ENCODE data around the gene SIRT1.
A peak's percentile ranks its signal among the peaks of the same experiment; 100 is the strongest.

Gene SIRT1

GRCh38 chr10:67843284-67843683 is 41.2 kb upstream of the SIRT1 start:
- no peak overlapping the region for H2AFZ ChIP-seq (ENCODE audit: low read length)
- H3F3A ChIP-seq (ENCODE audit: insufficient read depth, low read length), result no peaks in the 10 kb centered on the region
- H3K79me2 ChIP-seq (ENCODE audit: low read length), result no peaks in the 10 kb centered on the region
- no peaks in the 10 kb centered on the region for H3K9me3 ChIP-seq (replicated peaks; ENCODE audit: insufficient read depth, low read length)
- no peak overlapping the region for H3K4me2 ChIP-seq (ENCODE audit: low read depth, low read length)
- TF ChIP-seq, protein P1, sequence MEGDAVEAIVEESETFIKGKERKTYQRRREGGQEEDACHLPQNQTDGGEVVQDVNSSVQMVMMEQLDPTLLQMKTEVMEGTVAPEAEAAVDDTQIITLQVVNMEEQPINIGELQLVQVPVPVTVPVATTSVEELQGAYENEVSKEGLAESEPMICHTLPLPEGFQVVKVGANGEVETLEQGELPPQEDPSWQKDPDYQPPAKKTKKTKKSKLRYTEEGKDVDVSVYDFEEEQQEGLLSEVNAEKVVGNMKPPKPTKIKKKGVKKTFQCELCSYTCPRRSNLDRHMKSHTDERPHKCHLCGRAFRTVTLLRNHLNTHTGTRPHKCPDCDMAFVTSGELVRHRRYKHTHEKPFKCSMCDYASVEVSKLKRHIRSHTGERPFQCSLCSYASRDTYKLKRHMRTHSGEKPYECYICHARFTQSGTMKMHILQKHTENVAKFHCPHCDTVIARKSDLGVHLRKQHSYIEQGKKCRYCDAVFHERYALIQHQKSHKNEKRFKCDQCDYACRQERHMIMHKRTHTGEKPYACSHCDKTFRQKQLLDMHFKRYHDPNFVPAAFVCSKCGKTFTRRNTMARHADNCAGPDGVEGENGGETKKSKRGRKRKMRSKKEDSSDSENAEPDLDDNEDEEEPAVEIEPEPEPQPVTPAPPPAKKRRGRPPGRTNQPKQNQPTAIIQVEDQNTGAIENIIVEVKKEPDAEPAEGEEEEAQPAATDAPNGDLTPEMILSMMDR (IDR thresholded peaks at IDR 0.05; ENCODE audit: low read length), result no peak
- no peak for TF ChIP-seq EZH2 (optimal IDR thresholded peaks at IDR 0.05; ENCODE audit: low read depth, low read length)
- DNase-seq, result no peak
- H3K27me3 ChIP-seq (replicated peaks; ENCODE audit: insufficient read depth, low read length), result no peaks in the 10 kb centered on the region
- H3K9ac ChIP-seq (ENCODE audit: low read length), result no peak overlapping the region
- no peaks in the 10 kb centered on the region for H3K4me1 ChIP-seq (ENCODE audit: low read length)
- no peaks in the 10 kb centered on the region for H3K9me2 ChIP-seq (replicated peaks; ENCODE audit: insufficient read depth, low read length)
- H3K36me3 ChIP-seq (replicated peaks; ENCODE audit: insufficient read depth, low read length), result no peaks in the 10 kb centered on the region
- no peak overlapping the region for H3K27ac ChIP-seq (ENCODE audit: low read length)
- H4K20me1 ChIP-seq (ENCODE audit: insufficient read depth, low read length), result no peaks in the 10 kb centered on the region
- no peak overlapping the region for H3K4me3 ChIP-seq (ENCODE audit: low read length)

- peak overlapping the region; percentile 90 for H2AFZ ChIP-seq (ENCODE audit: low read length)
- DNase-seq, result peak; percentile 93
- H3K4me2 ChIP-seq (ENCODE audit: low read depth, low read length), result peak overlapping the region; percentile 90
- H3K9me2 ChIP-seq (replicated peaks; ENCODE audit: insufficient read depth, low read length), result no peaks in the 10 kb centered on the region
- peak overlapping the region; percentile 63 for H3K9ac ChIP-seq (ENCODE audit: low read length)
- H3K27me3 ChIP-seq (replicated peaks; ENCODE audit: insufficient read depth, low read length), result no peaks in the 10 kb centered on the region
- peak overlapping the region; percentile 25; the same call in 1 of the 2 replicates for H3K27ac ChIP-seq (ENCODE audit: low read length)
- TF ChIP-seq, protein P1 (IDR thresholded peaks at IDR 0.05; ENCODE audit: low read length), result no peak
- no peaks in the 10 kb centered on the region for H3K79me2 ChIP-seq (ENCODE audit: low read length)
- peak overlapping the region; percentile 66 for H3K4me3 ChIP-seq (ENCODE audit: low read length)
- no peaks in the 10 kb centered on the region for H4K20me1 ChIP-seq (ENCODE audit: insufficient read depth, low read length)
- H3K4me1 ChIP-seq (ENCODE audit: low read length), result no peaks in the 10 kb centered on the region
- no peaks in the 10 kb centered on the region for H3K9me3 ChIP-seq (replicated peaks; ENCODE audit: insufficient read depth, low read length)
- H3F3A ChIP-seq (ENCODE audit: insufficient read depth, low read length), result no peaks in the 10 kb centered on the region
- H3K36me3 ChIP-seq (replicated peaks; ENCODE audit: insufficient read depth, low read length), result no peaks in the 10 kb centered on the region
Measured at GRCh38 chr10:67849331-67850011, 35.0 kb upstream of the SIRT1 start.

GRCh38 chr10:67851186-67851585 is 33.3 kb upstream of the SIRT1 start:
- Histone ChIP-seq H3K27ac (ENCODE audit: low read length) (no peak overlapping the region), H3K9me2 (replicated peaks; ENCODE audit: insufficient read depth, low read length) (no peaks in the 10 kb centered on the region), H3K4me1 (ENCODE audit: low read length) (no peaks in the 10 kb centered on the region), H3K9ac (ENCODE audit: low read length) (no peak overlapping the region), H3K4me3 (ENCODE audit: low read length) (no peak overlapping the region), H2AFZ (ENCODE audit: low read length) (no peak overlapping the region), H3K9me3 (replicated peaks; ENCODE audit: insufficient read depth, low read length) (no peaks in the 10 kb centered on the region), H4K20me1 (ENCODE audit: insufficient read depth, low read length) (no peaks in the 10 kb centered on the region), H3K36me3 (replicated peaks; ENCODE audit: insufficient read depth, low read length) (no peaks in the 10 kb centered on the region), H3K4me2 (ENCODE audit: low read depth, low read length) (no peak overlapping the region), H3K79me2 (ENCODE audit: low read length) (no peaks in the 10 kb centered on the region), H3F3A (ENCODE audit: insufficient read depth, low read length) (no peaks in the 10 kb centered on the region), H3K27me3 (replicated peaks; ENCODE audit: insufficient read depth, low read length) (no peaks in the 10 kb centered on the region)
- TF ChIP-seq, protein P1 (IDR thresholded peaks at IDR 0.05; ENCODE audit: low read length), result no peak
- TF ChIP-seq EZH2phosphoT487 (IDR thresholded peaks at IDR 0.05; ENCODE audit: low read length) (no peak), EZH2 (optimal IDR thresholded peaks at IDR 0.05; ENCODE audit: low read depth, low read length) (no peak)
- DNase-seq, result no peak

All from MM.1S (cell line).